MCF 10A (cell line): ENCODE data around the gene TREM1. TPM values are rescaled to one million over a fixed set of nuclear protein-coding genes. Genes with fewer than 3 reads are reported as not detected.

Experiments used
- BruUV-seq: library from RNA; stranded (reverse); fragments of 400-500 nt; replicated peaks from 2 replicates; lab custom pipeline; 2021; lab: Mats Ljungman, UMichigan
- CTCF ChIA-PET: fragments of 300-600 bp; sonication (Branson Sonifier 250); formaldehyde crosslinking; extraction: SDS; loops from one replicate; lab custom pipeline; 2021; ENCODE audit warnings: antibody characterized with exemption, inconsistent platforms; lab: Yijun Ruan, JAX
- POLR2A ChIA-PET: fragments of 300-600, 350-650 bp; sonication (Branson Sonifier 250); formaldehyde crosslinking; extraction: SDS; loops from one replicate; lab custom pipeline; 2020; ENCODE audit warnings: antibody characterized with exemption, inconsistent platforms; lab: Yijun Ruan, JAX
- DNase-seq: peaks from one replicate; pipeline ENCODE4 v3.0.0-alpha.2; 2018; ENCODE audit not compliant: unreplicated experiment
- H3K27ac Mint-ChIP-seq: one replicate; pipeline ENCODE4 v1.8.0; 2022; ENCODE audit warnings: mild to moderate bottlenecking, low read depth, mixed read lengths; ENCODE audit not compliant: unreplicated experiment
- H3K27me3 Mint-ChIP-seq: one replicate; pipeline ENCODE4 v1.8.0; 2022; ENCODE audit warnings: mixed read lengths; ENCODE audit not compliant: insufficient read depth, unreplicated experiment
- H3K36me3 Mint-ChIP-seq: one replicate; pipeline ENCODE4 v1.8.0; 2022; ENCODE audit warnings: mild to moderate bottlenecking, moderate library complexity, mixed read lengths; ENCODE audit not compliant: insufficient read depth, unreplicated experiment
- H3K4me1 Mint-ChIP-seq: one replicate; pipeline ENCODE4 v1.8.0; 2022; ENCODE audit warnings: mixed read lengths; ENCODE audit not compliant: insufficient read depth, unreplicated experiment
- H3K4me3 Mint-ChIP-seq: one replicate; pipeline ENCODE4 v1.8.0; 2022; ENCODE audit warnings: mild to moderate bottlenecking, moderate library complexity, mixed read lengths; ENCODE audit not compliant: unreplicated experiment
- H3K9me3 Mint-ChIP-seq: one replicate; pipeline ENCODE4 v1.8.0; 2022; ENCODE audit warnings: mixed read lengths; ENCODE audit not compliant: unreplicated experiment
- CTCF ChIP-seq: fragments of 200-600 bp; IDR thresholded peaks from one replicate; pipeline ENCODE4 v1.8.0; 2022; ENCODE audit warnings: antibody characterized with exemption, mild to moderate bottlenecking; ENCODE audit not compliant: unreplicated experiment
- intact Hi-C: fragments of 100-400 bp; cut with micrococcal nuclease; formaldehyde crosslinking; loops from 2 replicates; pipeline ENCODE4 v1.14.1; 2022
- total RNA-seq: library from RNA; stranded (reverse); gene quantifications from 2 replicates; pipeline ENCODE4 v1.2.3, GENCODE V29; 2022

Gene TREM1
- total RNA-seq, 1 experiment from 2014 or later, result 9.9 TPM

DNA sequence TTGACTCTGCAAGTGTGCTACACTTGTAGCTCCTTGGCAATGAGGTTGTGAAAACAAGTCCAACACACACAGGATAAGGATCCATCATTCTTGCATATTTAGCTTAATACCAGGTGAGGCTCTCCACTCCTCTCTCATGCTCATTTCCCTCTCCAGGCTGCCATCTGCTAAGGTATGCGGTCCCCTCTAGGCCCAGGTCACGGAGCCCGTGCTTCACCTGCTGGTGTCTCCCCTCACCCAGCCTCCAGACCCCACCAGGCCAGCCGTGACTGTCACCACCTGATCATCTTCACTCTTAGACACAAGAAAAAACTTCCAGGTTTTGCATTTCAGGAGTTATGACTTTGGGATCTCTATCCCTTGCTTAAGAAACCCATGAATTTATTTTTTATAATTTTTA, 34.7 kb upstream of the TREM1 start:
- no TSS peak for BruUV-seq
- CTCF ChIA-PET, result interaction anchor here (0.7 to 6.0 kb wide), 5 partner anchors 14 to 369 kb away, joined by 4 to 113 read pairs (median 19); no protein-coding TSS in a partner anchor
- POLR2A ChIA-PET, result interaction anchor here (1.3 to 1.7 kb wide), 2 partner anchors 16 to 246 kb away, joined by 7 to 11 read pairs; no protein-coding TSS in a partner anchor
- Mint-ChIP-seq H3K27ac (no peak overlapping the region), H3K9me3 (no peaks in the 10 kb centered on the region), H3K4me3 (no peak overlapping the region), H3K4me1 (peaks cover 16% of the 10 kb centered on the region), H3K27me3 (peaks cover 38% of the 10 kb centered on the region), H3K36me3 (no peaks in the 10 kb centered on the region)
- TF ChIP-seq CTCF, result no peak
- intact Hi-C loops, result no loop called here
- no peak for DNase-seq

DNA sequence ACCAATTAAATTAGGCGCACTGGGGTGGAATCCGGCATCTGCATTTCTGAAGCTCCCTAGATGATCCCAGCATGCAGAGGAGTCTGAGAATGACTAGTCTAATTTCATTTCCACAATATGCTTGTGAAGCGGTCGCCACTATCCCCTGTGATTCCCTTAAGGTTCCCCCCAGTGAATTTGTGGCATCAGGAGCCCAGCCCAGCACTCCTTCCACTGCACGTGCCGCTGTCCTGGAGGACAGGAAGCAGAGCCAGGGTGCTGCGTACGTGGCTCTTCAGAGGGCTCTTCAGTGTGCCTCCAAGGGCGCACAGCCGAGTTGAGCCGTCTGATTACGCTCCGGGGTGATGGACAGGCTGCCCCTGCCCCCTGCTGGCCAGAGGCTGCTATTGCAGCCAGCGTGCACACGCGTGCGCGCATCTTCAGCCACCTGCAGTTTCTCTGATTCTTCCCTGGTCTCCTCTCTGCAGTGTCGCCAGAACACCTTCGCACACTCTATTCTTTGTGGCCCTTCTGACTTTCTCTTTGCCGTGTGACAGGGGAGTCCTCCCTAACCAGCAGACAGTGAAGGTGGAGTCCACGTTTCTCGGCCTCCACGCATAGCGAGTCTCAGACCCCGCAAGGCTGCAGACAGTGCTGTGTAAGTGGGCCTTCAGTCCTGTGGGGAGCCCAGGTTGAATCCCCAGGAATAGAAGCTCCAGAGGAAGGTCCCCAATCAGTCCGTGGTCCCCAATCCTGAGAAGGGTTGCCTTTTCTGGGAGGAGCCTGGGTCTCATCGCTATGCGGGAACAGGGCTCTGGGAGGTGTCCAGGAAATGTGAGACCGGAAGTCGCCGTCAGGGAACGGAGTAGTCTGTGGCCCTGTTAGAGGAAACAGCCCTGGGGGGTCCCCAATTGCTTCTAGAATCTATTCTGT, 32.4 kb upstream of the TREM1 start:
- ChIA-PET POLR2A (interaction anchor here (0.8 to 1.4 kb wide), 3 partner anchors 12 to 215 kb away, joined by 3 to 6 read pairs (median 3); no protein-coding TSS in a partner anchor), CTCF (interaction anchor here (0.6 to 6.0 kb wide), 34 partner anchors 9 to 1428 kb away, joined by 3 to 113 read pairs (median 4); no protein-coding TSS in a partner anchor)
- DNase-seq, result peak; percentile 74
- intact Hi-C loops, result loop anchor here (1.0 to 2.0 kb wide), 4 partner anchors 13 to 227 kb away; no protein-coding TSS in a partner anchor
- no TSS peak for BruUV-seq
- Mint-ChIP-seq H3K9me3 (no peaks in the 10 kb centered on the region), H3K4me1 (peaks cover 21% of the 10 kb centered on the region), H3K27ac (no peak overlapping the region), H3K27me3 (peaks cover 49% of the 10 kb centered on the region), H3K4me3 (no peak overlapping the region), H3K36me3 (no peaks in the 10 kb centered on the region)
- peak; percentile 98 for TF ChIP-seq CTCF

GRCh38 chr6:41318261-41318653, 31.8 kb upstream of the TREM1 start:
- H3K9me3 Mint-ChIP-seq, result no peaks in the 10 kb centered on the region
- no peak overlapping the region for H3K27ac Mint-ChIP-seq
- no peak overlapping the region for H3K4me3 Mint-ChIP-seq
- H3K36me3 Mint-ChIP-seq, result no peaks in the 10 kb centered on the region
- CTCF ChIA-PET, result interaction anchor here (0.7 to 6.0 kb wide), 13 partner anchors 11 to 479 kb away, joined by 3 to 113 read pairs (median 4); no protein-coding TSS in a partner anchor
- POLR2A ChIA-PET, result interaction anchor here (0.8 kb wide), 1 partner anchor 12 kb away, joined by 3 read pairs; no protein-coding TSS in a partner anchor
- DNase-seq, result no peak
- intact Hi-C loops, result loop anchor here (1.0 to 2.0 kb wide), 3 partner anchors 12 to 135 kb away; no protein-coding TSS in a partner anchor
- no peak for TF ChIP-seq CTCF
- peaks cover 55% of the 10 kb centered on the region for H3K27me3 Mint-ChIP-seq
- no TSS peak for BruUV-seq
- H3K4me1 Mint-ChIP-seq, result peaks cover 21% of the 10 kb centered on the region
